Endothelial cell of umbilical vein (primary cell): ENCODE measurements around the gene NRBP1. TPM values are rescaled to one million over a fixed set of nuclear protein-coding genes. Genes with fewer than 3 reads are reported as not detected.

Source experiments
- BruUV-seq: library from RNA; stranded (reverse); fragments of 400-500 nt; replicated peaks from 2 replicates; lab custom pipeline; 2021; lab: Mats Ljungman, UMichigan
- CTCF ChIA-PET: fragments of 300-600, 350-600 bp; sonication (Branson Sonifier 250); formaldehyde crosslinking; loops from one replicate; lab custom pipeline; 2021; ENCODE audit warnings: antibody characterized with exemption, inconsistent platforms; lab: Charles Lee
- POLR2A ChIA-PET: fragments of 300-600, 350-600 bp; sonication (Branson Sonifier 250); formaldehyde crosslinking; loops from one replicate; lab custom pipeline; 2021; ENCODE audit warnings: antibody characterized with exemption, inconsistent platforms; lab: Charles Lee
- DNase-seq: peaks from one replicate; pipeline ENCODE4 v3.0.0-alpha.2; 2011; ENCODE audit warnings: low read depth, low spot score
- FAIRE-seq: peaks from 2 replicates; lab custom pipeline; 2011; peaks lifted over from hg19 to GRCh38; lab: Jason Lieb, UNC
- H2AFZ ChIP-seq: 2 replicates; pipeline ENCODE4 v1.6.0; 2012; ENCODE audit warnings: low read depth, low read length, control low read depth, inconsistent platforms
- H3K27ac ChIP-seq: 2 replicates; pipeline ENCODE4 v1.5.1; 2011; ENCODE audit warnings: low read depth, mild to moderate bottlenecking, control low read depth, low read length, moderate library complexity; ENCODE audit not compliant: insufficient read depth
- H3K27me3 ChIP-seq, 2 experiments: 2 replicates each; pipeline versions ENCODE4 v1.6.0 to v1.6.1; 2011; ENCODE audit warnings: low read length in 2 of 2, mixed read lengths in 1 of 2; ENCODE audit not compliant: control insufficient read depth in 2 of 2, insufficient read depth in 2 of 2
- H3K36me3 ChIP-seq, 2 experiments: 2 replicates in 1 of 2; 3 replicates in 1 of 2; pipeline ENCODE4 v1.5.1; 2011; ENCODE audit warnings: low read length in 2 of 2, mild to moderate bottlenecking in 1 of 2, moderate library complexity in 1 of 2; ENCODE audit not compliant: control insufficient read depth in 2 of 2, insufficient read depth in 2 of 2; ENCODE audit errors: extremely low read depth in 1 of 2
- H3K4me1 ChIP-seq: 3 replicates; pipeline ENCODE4 v1.5.1; 2011; ENCODE audit warnings: mild to moderate bottlenecking, low read length; ENCODE audit not compliant: control insufficient read depth, insufficient read depth; ENCODE audit errors: extremely low read depth
- H3K4me2 ChIP-seq: 2 replicates; pipeline ENCODE4 v1.6.1; 2011; ENCODE audit warnings: low read length, control low read depth, mixed read lengths; ENCODE audit not compliant: insufficient read depth
- H3K4me3 ChIP-seq, 3 experiments: fragments of 200-600 bp in 1 of 3; sonication (generic), shearing (Covaris generic) in 1 of 3; replicated peaks in 1 of 3; 2 replicates each; pipeline ENCODE4 v1.5.1; 2011 to 2016; ENCODE audit warnings: control low read depth in 3 of 3, low read length in 3 of 3, mild to moderate bottlenecking in 2 of 3, inconsistent platforms in 1 of 3, low read depth in 1 of 3, moderate library complexity in 1 of 3; ENCODE audit not compliant: insufficient read depth in 1 of 3
- H3K79me2 ChIP-seq: 2 replicates; pipeline ENCODE4 v1.6.0; 2012; ENCODE audit warnings: low read length, inconsistent platforms; ENCODE audit not compliant: control insufficient read depth, insufficient read depth
- H3K9ac ChIP-seq: replicated peaks from 2 replicates; pipeline ENCODE3; 2011; ENCODE audit warnings: low read length, control low read depth; ENCODE audit not compliant: insufficient read depth; ENCODE audit errors: extremely low read depth
- H3K9me1 ChIP-seq: replicated peaks from 3 replicates; pipeline ENCODE4 v1.6.0; 2011; ENCODE audit warnings: mild to moderate bottlenecking, low read length; ENCODE audit not compliant: control insufficient read depth, insufficient read depth; ENCODE audit errors: extremely low read depth
- H3K9me3 ChIP-seq: replicated peaks from 2 replicates; pipeline ENCODE4 v1.5.1; 2012; ENCODE audit warnings: low read length, inconsistent platforms; ENCODE audit not compliant: control insufficient read depth, insufficient read depth
- H4K20me1 ChIP-seq: replicated peaks from 2 replicates; pipeline ENCODE3; 2011; ENCODE audit warnings: mild to moderate bottlenecking, low read length; ENCODE audit not compliant: control insufficient read depth, insufficient read depth; ENCODE audit errors: extremely low read depth
- EZH2 ChIP-seq: IDR thresholded peaks from 2 replicates; pipeline ENCODE4 v1.6.1; 2012; ENCODE audit warnings: borderline replicate concordance, low read depth, mild to moderate bottlenecking, moderate library complexity, low read length, inconsistent platforms; ENCODE audit not compliant: severe bottlenecking
- FOS ChIP-seq: IDR thresholded peaks from 2 replicates; pipeline ENCODE4 v1.6.1; 2011; ENCODE audit warnings: mild to moderate bottlenecking, low read length, moderate library complexity, borderline replicate concordance; ENCODE audit not compliant: insufficient read depth
- GATA2 ChIP-seq: IDR thresholded peaks from 2 replicates; pipeline ENCODE4 v1.7.0; 2011; ENCODE audit warnings: low read depth, mild to moderate bottlenecking, moderate library complexity, mixed read lengths, low read length; ENCODE audit not compliant: insufficient read length, insufficient read depth
- JUN ChIP-seq: IDR thresholded peaks from 2 replicates; pipeline ENCODE4 v1.6.1; 2011; ENCODE audit warnings: borderline replicate concordance, low read depth; ENCODE audit not compliant: insufficient read length, insufficient read depth
- MYC ChIP-seq: IDR thresholded peaks from one replicate; pipeline ENCODE4 v1.6.1; 2011; ENCODE audit warnings: mild to moderate bottlenecking, low read depth, low read length
- POLR2A ChIP-seq: IDR thresholded peaks from 2 replicates; pipeline ENCODE4 v1.6.1; 2012; ENCODE audit warnings: low read depth, mild to moderate bottlenecking, control low read depth, low read length
- POLR2AphosphoS5 ChIP-seq: IDR thresholded peaks from 2 replicates; pipeline ENCODE4 v1.6.1; 2012; ENCODE audit warnings: low read depth, mild to moderate bottlenecking, control low read depth, low read length, moderate library complexity; ENCODE audit not compliant: insufficient read depth
- dilution Hi-C: fragments of 300-500 bp; cut with MboI; formaldehyde crosslinking; loops from one replicate; pipeline ENCODE4 v1.15.0; 2019; ENCODE audit warnings: low sequenced_read_pairs; ENCODE audit not compliant: extremely low pct_ligation_motif_present
- intact Hi-C: fragments of 100-400 bp; cut with micrococcal nuclease; formaldehyde crosslinking; loops from one replicate; pipeline ENCODE4 v1.10.0; 2022
- polyA plus RNA-seq, 4 experiments: library from polyadenylated mRNA; depleted of rRNA in 3 of 4; stranded (reverse) in 3 of 4; unstranded in 1 of 4; fragments of >200 nt; gene quantifications; 2 replicates each; pipeline versions ENCODE4 v1.2.1 to v1.2.3, GENCODE V29; 2011 to 2012; ENCODE audit warnings: missing spikeins in 1 of 4
- total RNA-seq: library from RNA; stranded (reverse); gene quantifications from 2 replicates; pipeline ENCODE4 v1.2.3, GENCODE V29; 2021
- TF ChIP-seq, protein P1 (sequence below), 2 donors: IDR thresholded peaks; 1 replicate in 1 of 2; 2 replicates in 1 of 2; pipeline ENCODE4 v1.5.1; 2011; ENCODE audit warnings: low read length in 2 of 2, mild to moderate bottlenecking in 2 of 2, moderate library complexity in 2 of 2, control low read depth in 1 of 2, inconsistent platforms in 1 of 2, low read depth in 1 of 2; ENCODE audit not compliant: insufficient read depth in 1 of 2; ENCODE audit errors: extremely low read depth in 1 of 2
- TF ChIP-seq, protein P2 (sequence below): IDR thresholded peaks from 2 replicates; pipeline ENCODE4 v1.6.1; 2011; ENCODE audit not compliant: insufficient read depth, insufficient read length

Gene NRBP1
- total and polyA plus RNA-seq, 2 donors (not counting 3 experiments of a cell fraction or from before 2014, with no cell fraction given), result 130 to 169 TPM

- Histone ChIP-seq H3K4me1 (no peaks in the 10 kb centered on the region), H3K27me3 (no peaks in the 10 kb centered on the region), H3K79me2 (no peaks in the 10 kb centered on the region), H3K9ac (no peak overlapping the region), H3K4me2 (no peak overlapping the region), H2AFZ (no peak overlapping the region), H3K27ac (no peak overlapping the region), H3K9me1 (no peaks in the 10 kb centered on the region), H4K20me1 (no peaks in the 10 kb centered on the region), H3K36me3 (peaks cover 15 to 43% of the 10 kb centered on the region in 2 experiments), H3K9me3 (no peaks in the 10 kb centered on the region), H3K4me3 (no peak overlapping the region)
- TF ChIP-seq, protein P1, sequence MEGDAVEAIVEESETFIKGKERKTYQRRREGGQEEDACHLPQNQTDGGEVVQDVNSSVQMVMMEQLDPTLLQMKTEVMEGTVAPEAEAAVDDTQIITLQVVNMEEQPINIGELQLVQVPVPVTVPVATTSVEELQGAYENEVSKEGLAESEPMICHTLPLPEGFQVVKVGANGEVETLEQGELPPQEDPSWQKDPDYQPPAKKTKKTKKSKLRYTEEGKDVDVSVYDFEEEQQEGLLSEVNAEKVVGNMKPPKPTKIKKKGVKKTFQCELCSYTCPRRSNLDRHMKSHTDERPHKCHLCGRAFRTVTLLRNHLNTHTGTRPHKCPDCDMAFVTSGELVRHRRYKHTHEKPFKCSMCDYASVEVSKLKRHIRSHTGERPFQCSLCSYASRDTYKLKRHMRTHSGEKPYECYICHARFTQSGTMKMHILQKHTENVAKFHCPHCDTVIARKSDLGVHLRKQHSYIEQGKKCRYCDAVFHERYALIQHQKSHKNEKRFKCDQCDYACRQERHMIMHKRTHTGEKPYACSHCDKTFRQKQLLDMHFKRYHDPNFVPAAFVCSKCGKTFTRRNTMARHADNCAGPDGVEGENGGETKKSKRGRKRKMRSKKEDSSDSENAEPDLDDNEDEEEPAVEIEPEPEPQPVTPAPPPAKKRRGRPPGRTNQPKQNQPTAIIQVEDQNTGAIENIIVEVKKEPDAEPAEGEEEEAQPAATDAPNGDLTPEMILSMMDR (IDR thresholded peaks at IDR 0.05; ENCODE audit: extremely low read depth in 1 of 2, insufficient read depth in 1 of 2, low read depth in 1 of 2, low read length in 2 of 2), result no peak
- TF ChIP-seq POLR2A (no peak), GATA2 (no peak), EZH2 (no peak)
- BruUV-seq, result no TSS peak
- dilution Hi-C loops, result no loop called here
- POLR2A ChIA-PET, result no interaction called here
- CTCF ChIA-PET, result interaction anchor here (1.1 to 1.6 kb wide), 2 partner anchors 15 to 116 kb away, joined by 3 read pairs; no protein-coding TSS in a partner anchor
- DNase-seq (no peak), FAIRE-seq (no peak)
- intact Hi-C loops, result no loop called here
Observed at GRCh38 chr2:27445615-27446014, 17.2 kb downstream of the NRBP1 start.

DNA sequence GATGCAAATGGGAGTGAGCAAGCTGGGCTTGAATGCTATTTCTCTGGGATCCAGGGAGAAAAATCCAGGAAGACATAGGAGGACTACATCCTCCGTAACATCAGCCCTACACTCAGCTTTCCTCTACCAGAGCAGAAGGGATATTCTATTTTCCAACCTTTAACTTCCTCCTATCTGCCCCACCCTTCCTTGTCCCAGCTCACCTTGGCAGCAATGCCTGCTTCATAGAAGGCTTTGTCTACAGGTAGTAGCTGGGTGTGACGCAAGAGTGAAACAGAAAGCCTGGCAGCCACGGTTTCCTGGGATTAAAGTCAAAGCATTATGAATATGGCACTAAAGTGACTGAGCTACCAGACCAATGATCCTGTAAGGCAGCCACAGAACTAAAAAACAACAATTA is 17.6 kb downstream of the NRBP1 start:
- intact Hi-C loops, result no loop called here
- Histone ChIP-seq H3K9me1 (no peaks in the 10 kb centered on the region), H2AFZ (no peak overlapping the region), H3K4me3 (no peak overlapping the region), H3K9ac (no peak overlapping the region), H3K27ac (no peak overlapping the region), H3K27me3 (no peaks in the 10 kb centered on the region), H3K4me2 (no peak overlapping the region), H4K20me1 (no peaks in the 10 kb centered on the region), H3K79me2 (no peaks in the 10 kb centered on the region), H3K9me3 (no peaks in the 10 kb centered on the region), H3K4me1 (no peaks in the 10 kb centered on the region), H3K36me3 (peaks cover 12 to 38% of the 10 kb centered on the region in 2 experiments)
- no peak for FAIRE-seq
- dilution Hi-C loops, result no loop called here
- TF ChIP-seq GATA2 (no peak), JUN (no peak), POLR2AphosphoS5 (no peak), MYC (no peak), POLR2A (no peak), FOS (no peak), EZH2 (no peak)
- TF ChIP-seq, protein P2, sequence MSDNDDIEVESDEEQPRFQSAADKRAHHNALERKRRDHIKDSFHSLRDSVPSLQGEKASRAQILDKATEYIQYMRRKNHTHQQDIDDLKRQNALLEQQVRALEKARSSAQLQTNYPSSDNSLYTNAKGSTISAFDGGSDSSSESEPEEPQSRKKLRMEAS, result no peak
- TF ChIP-seq, protein P1 (IDR thresholded peaks at IDR 0.05; ENCODE audit: extremely low read depth in 1 of 2, insufficient read depth in 1 of 2, low read depth in 1 of 2, low read length in 2 of 2), result no peak
- BruUV-seq, result no TSS peak
- DNase-seq, result no peak
- POLR2A ChIA-PET, result no interaction called here
- CTCF ChIA-PET, result interaction anchor here (1.1 to 1.6 kb wide), 2 partner anchors 15 to 116 kb away, joined by 3 read pairs; no protein-coding TSS in a partner anchor
